ENCODE data around the gene SPDEF. TPM values are rescaled to one million over a fixed set of nuclear protein-coding genes. Genes with fewer than 3 reads are reported as not detected.

SPDEF gene
- total RNA-seq, 1 donor from 2014 or later = not detected

DNA sequence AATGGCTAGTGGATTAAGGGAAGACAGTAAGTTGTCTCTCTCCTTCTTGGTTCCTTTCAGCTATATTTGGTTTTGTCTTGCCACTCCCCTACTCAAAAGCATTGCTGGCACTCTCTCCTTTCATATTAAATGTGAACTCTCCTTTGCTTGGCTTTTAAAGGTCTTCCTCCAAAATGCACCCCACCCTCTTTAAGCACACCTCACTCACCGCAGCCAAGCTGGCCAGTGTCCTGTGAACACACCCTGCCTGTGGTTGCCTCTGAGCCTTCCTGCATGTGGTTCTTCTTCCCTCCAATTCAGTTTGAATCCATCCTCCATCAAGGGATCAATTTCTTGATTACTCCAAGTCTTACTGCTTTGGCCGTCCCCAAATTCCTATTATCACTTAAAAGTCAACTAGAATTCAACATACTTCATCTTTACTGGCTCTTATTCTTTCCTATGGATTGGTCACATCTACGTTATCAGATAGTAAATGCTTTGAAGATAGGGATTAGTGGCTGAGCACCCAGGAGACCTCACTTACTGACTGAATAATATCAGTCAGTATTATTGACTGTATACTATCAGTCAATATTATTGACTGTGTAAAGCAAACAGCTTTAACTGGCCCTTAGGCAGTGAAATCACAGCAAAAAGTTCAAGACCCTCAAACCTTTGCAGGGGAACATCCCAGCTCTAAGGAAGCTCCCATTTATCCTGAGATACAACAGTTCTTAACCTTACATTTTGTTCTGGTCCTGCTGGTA lies 41.6 kb upstream of the SPDEF start:
- no peaks in the 10 kb centered on the region for H3F3A ChIP-seq (ENCODE audit: low read depth)
- Mint-ChIP-seq H3K36me3 (no peaks in the 10 kb centered on the region), H3K27me3 (ENCODE audit: insufficient read depth, low read depth) (no peaks in the 10 kb centered on the region), H3K4me3 (no peak overlapping the region), H3K9me3 (no peaks in the 10 kb centered on the region), H3K4me1 (peaks cover 19% of the 10 kb centered on the region), H3K27ac (no peak overlapping the region)
- DNase-seq (ENCODE audit: low spot score) = no peak
- H2AFZ ChIP-seq (replicated peaks) = no peak overlapping the region
- no peak overlapping the region for H3K9ac ChIP-seq
- H3K36me3 ChIP-seq = no peaks in the 10 kb centered on the region
- H3K4me1 ChIP-seq = peaks cover 38% of the 10 kb centered on the region
- H3K27ac ChIP-seq = no peak overlapping the region
- H3K27me3 ChIP-seq = no peaks in the 10 kb centered on the region
- no peak overlapping the region for H3K4me3 ChIP-seq
- no peak for TF ChIP-seq EZH2phosphoT487 (IDR thresholded peaks at IDR 0.05)
- TF ChIP-seq, protein P1, sequence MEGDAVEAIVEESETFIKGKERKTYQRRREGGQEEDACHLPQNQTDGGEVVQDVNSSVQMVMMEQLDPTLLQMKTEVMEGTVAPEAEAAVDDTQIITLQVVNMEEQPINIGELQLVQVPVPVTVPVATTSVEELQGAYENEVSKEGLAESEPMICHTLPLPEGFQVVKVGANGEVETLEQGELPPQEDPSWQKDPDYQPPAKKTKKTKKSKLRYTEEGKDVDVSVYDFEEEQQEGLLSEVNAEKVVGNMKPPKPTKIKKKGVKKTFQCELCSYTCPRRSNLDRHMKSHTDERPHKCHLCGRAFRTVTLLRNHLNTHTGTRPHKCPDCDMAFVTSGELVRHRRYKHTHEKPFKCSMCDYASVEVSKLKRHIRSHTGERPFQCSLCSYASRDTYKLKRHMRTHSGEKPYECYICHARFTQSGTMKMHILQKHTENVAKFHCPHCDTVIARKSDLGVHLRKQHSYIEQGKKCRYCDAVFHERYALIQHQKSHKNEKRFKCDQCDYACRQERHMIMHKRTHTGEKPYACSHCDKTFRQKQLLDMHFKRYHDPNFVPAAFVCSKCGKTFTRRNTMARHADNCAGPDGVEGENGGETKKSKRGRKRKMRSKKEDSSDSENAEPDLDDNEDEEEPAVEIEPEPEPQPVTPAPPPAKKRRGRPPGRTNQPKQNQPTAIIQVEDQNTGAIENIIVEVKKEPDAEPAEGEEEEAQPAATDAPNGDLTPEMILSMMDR (IDR thresholded peaks at IDR 0.05) = no peak
- TF ChIP-seq EZH2 (IDR thresholded peaks at IDR 0.05) = no peak
- H3K79me2 ChIP-seq (ENCODE audit: low read depth) = peaks cover 47% of the 10 kb centered on the region
- no peak overlapping the region for H3K4me2 ChIP-seq
- H3K9me3 ChIP-seq (ENCODE audit: low read depth) = no peaks in the 10 kb centered on the region
- H4K20me1 ChIP-seq (ENCODE audit: low read depth) = peaks cover 65% of the 10 kb centered on the region

- Histone ChIP-seq H3K9me3 (ENCODE audit: low read depth) (no peaks in the 10 kb centered on the region), H2AFZ (replicated peaks) (no peak overlapping the region), H3K27ac (no peak overlapping the region), H3K4me2 (no peak overlapping the region), H4K20me1 (ENCODE audit: low read depth) (peaks cover 62% of the 10 kb centered on the region), H3F3A (ENCODE audit: low read depth) (no peaks in the 10 kb centered on the region), H3K79me2 (ENCODE audit: low read depth) (peaks cover 57% of the 10 kb centered on the region), H3K27me3 (no peaks in the 10 kb centered on the region), H3K4me3 (no peak overlapping the region), H3K36me3 (no peaks in the 10 kb centered on the region), H3K9ac (no peak overlapping the region), H3K4me1 (peaks cover 32% of the 10 kb centered on the region)
- DNase-seq (ENCODE audit: low spot score) = no peak
- H3K9me3 Mint-ChIP-seq = no peaks in the 10 kb centered on the region
- H3K4me3 Mint-ChIP-seq = no peak overlapping the region
- TF ChIP-seq EZH2phosphoT487 (IDR thresholded peaks at IDR 0.05) = no peak
- no peaks in the 10 kb centered on the region for H3K36me3 Mint-ChIP-seq
- no peaks in the 10 kb centered on the region for H3K27me3 Mint-ChIP-seq (ENCODE audit: insufficient read depth, low read depth)
- H3K27ac Mint-ChIP-seq = no peak overlapping the region
- H3K4me1 Mint-ChIP-seq = peaks cover 13% of the 10 kb centered on the region
Measured at GRCh38 chr6:34596798-34597197, 40.7 kb upstream of the SPDEF start.

GRCh38 chr6:34595332-34596184 lies 39.4 kb upstream of the SPDEF start:
- H3K4me1 ChIP-seq = peaks cover 24% of the 10 kb centered on the region
- no peak overlapping the region for H3K4me3 ChIP-seq

More at GRCh38 chr6:34595332-34596184, 39.4 kb upstream of the SPDEF start:
- H3K27ac ChIP-seq = no peak overlapping the region
- no peak for TF ChIP-seq EZH2 (IDR thresholded peaks at IDR 0.05)
- no peak for TF ChIP-seq EZH2phosphoT487 (IDR thresholded peaks at IDR 0.05)
- TF ChIP-seq, protein P1 (IDR thresholded peaks at IDR 0.05) = no peak
- no peak for DNase-seq (ENCODE audit: low spot score)
- Mint-ChIP-seq H3K4me1 (peaks cover 7% of the 10 kb centered on the region), H3K36me3 (no peaks in the 10 kb centered on the region), H3K27me3 (ENCODE audit: insufficient read depth, low read depth) (no peaks in the 10 kb centered on the region), H3K4me3 (no peak overlapping the region), H3K9me3 (no peaks in the 10 kb centered on the region), H3K27ac (peak overlapping the region; percentile 90)
- no peaks in the 10 kb centered on the region for H3K9me3 ChIP-seq (ENCODE audit: low read depth)
- no peak overlapping the region for H2AFZ ChIP-seq (replicated peaks)
- peaks cover 61% of the 10 kb centered on the region for H4K20me1 ChIP-seq (ENCODE audit: low read depth)
- H3K27me3 ChIP-seq = no peaks in the 10 kb centered on the region
- H3K9ac ChIP-seq = no peak overlapping the region
- no peaks in the 10 kb centered on the region for H3K36me3 ChIP-seq
- H3K4me2 ChIP-seq = no peak overlapping the region
- no peaks in the 10 kb centered on the region for H3F3A ChIP-seq (ENCODE audit: low read depth)
- peaks cover 59% of the 10 kb centered on the region for H3K79me2 ChIP-seq (ENCODE audit: low read depth)
